SK-N-SH treated with all-trans-retinoic acid at 6 μM for 48 hours (cell line): ENCODE data around the gene ADAM22.
A peak's percentile ranks its signal among the peaks of the same experiment; 100 is the strongest.

Experiments used
- ATAC-seq: fragments of 200-7000 bp; cut with Tn5 transposase; 3 replicates; pipeline ENCODE4 v1.9.1; 2020; ENCODE audit warnings: mild to moderate bottlenecking, moderate library complexity
- ARNTL ChIP-seq: fragments of 450-650 bp; formaldehyde crosslinking; IDR thresholded peaks from 2 replicates; pipeline ENCODE4 v1.5.0; 2020; ENCODE audit warnings: low read depth, mild to moderate bottlenecking, moderate library complexity, borderline replicate concordance
- BACH2 ChIP-seq: fragments of 250-450 bp; sonication (Bioruptor Pico); IDR thresholded peaks from 2 replicates; pipeline ENCODE4 v1.9.0; 2021; ENCODE audit warnings: mild to moderate bottlenecking, borderline replicate concordance
- CSDC2 ChIP-seq: fragments of 250-450 bp; sonication (Bioruptor Pico); IDR thresholded peaks from 2 replicates; pipeline ENCODE4 v1.5.0; 2020; ENCODE audit warnings: mild to moderate bottlenecking, moderate library complexity
- ESRRG ChIP-seq: fragments of 250-450 bp; sonication (Bioruptor Pico); IDR thresholded peaks from 2 replicates; pipeline ENCODE4 v1.6.1; 2021; ENCODE audit warnings: mild to moderate bottlenecking
- GLIS3 ChIP-seq: fragments of 250-450 bp; sonication (Bioruptor Pico); IDR thresholded peaks from 2 replicates; pipeline ENCODE4 v1.5.0; 2020; ENCODE audit warnings: mild to moderate bottlenecking, moderate library complexity
- ISL1 ChIP-seq: fragments of 250-450 bp; sonication (Bioruptor Pico); IDR thresholded peaks from 2 replicates; pipeline ENCODE4 v2.1.2; 2022; ENCODE audit warnings: mild to moderate bottlenecking, moderate library complexity
- OSR1 ChIP-seq: fragments of 250-450 bp; sonication (Bioruptor Pico); IDR thresholded peaks from 2 replicates; pipeline ENCODE4 v1.8.0; 2022; ENCODE audit warnings: moderate library complexity, mild to moderate bottlenecking, inconsistent platforms
- PPARA ChIP-seq: fragments of 250-450 bp; sonication (Bioruptor Pico); IDR thresholded peaks from 2 replicates; pipeline ENCODE4 v1.5.0; 2020; ENCODE audit warnings: mild to moderate bottlenecking, borderline replicate concordance
- RARB ChIP-seq: fragments of 250-450 bp; sonication (Bioruptor Pico); IDR thresholded peaks from 2 replicates; pipeline ENCODE4 v1.8.0; 2021; ENCODE audit warnings: mild to moderate bottlenecking, moderate library complexity
- TCF4 ChIP-seq: fragments of 250-450 bp; sonication (Bioruptor Pico); IDR thresholded peaks from 2 replicates; pipeline ENCODE4 v1.8.0; 2021; ENCODE audit warnings: mild to moderate bottlenecking, moderate library complexity, borderline replicate concordance
- TOX ChIP-seq: fragments of 250-450 bp; sonication (Bioruptor Pico); IDR thresholded peaks from 2 replicates; pipeline ENCODE4 v1.8.0; 2021; ENCODE audit warnings: mild to moderate bottlenecking, moderate library complexity, borderline replicate concordance
- ZC3H10 ChIP-seq: fragments of 250-450 bp; sonication (Bioruptor Pico); IDR thresholded peaks from 2 replicates; pipeline ENCODE4 v1.5.1; 2021; ENCODE audit warnings: mild to moderate bottlenecking, moderate library complexity
- ZFP3 ChIP-seq: fragments of 250-450 bp; sonication (Bioruptor Pico); IDR thresholded peaks from 2 replicates; pipeline ENCODE4 v1.5.0; 2020; ENCODE audit warnings: mild to moderate bottlenecking, moderate library complexity
- ZFP30 ChIP-seq: fragments of 450-650 bp; formaldehyde crosslinking; IDR thresholded peaks from 2 replicates; pipeline ENCODE4 v1.5.0; 2022; ENCODE audit warnings: mild to moderate bottlenecking, moderate library complexity
- ZNF70 ChIP-seq: fragments of 450-650 bp; formaldehyde crosslinking; IDR thresholded peaks from 2 replicates; pipeline ENCODE4 v1.5.0; 2020; ENCODE audit warnings: mild to moderate bottlenecking, moderate library complexity
- ZNF8 ChIP-seq: fragments of 450-650 bp; formaldehyde crosslinking; IDR thresholded peaks from 2 replicates; pipeline ENCODE4 v1.5.0; 2020; ENCODE audit warnings: mild to moderate bottlenecking, moderate library complexity
- TF ChIP-seq, protein P1 (sequence below): fragments of 250-450 bp; sonication (Bioruptor Pico); IDR thresholded peaks from 2 replicates; pipeline ENCODE4 v1.5.1; 2021; ENCODE audit warnings: mild to moderate bottlenecking, moderate library complexity
- TF ChIP-seq, protein P2 (sequence below): fragments of 250-450 bp; sonication (Bioruptor Pico); IDR thresholded peaks from 2 replicates; pipeline ENCODE4 v1.8.0; 2021; ENCODE audit warnings: low read depth, mild to moderate bottlenecking, moderate library complexity, borderline replicate concordance
- TF ChIP-seq, protein P3 (sequence below): fragments of 250-450 bp; sonication (Bioruptor Pico); IDR thresholded peaks from 2 replicates; pipeline ENCODE4 v1.8.0; 2020; ENCODE audit warnings: mild to moderate bottlenecking, moderate library complexity, borderline replicate concordance

The ADAM22 gene

DNA sequence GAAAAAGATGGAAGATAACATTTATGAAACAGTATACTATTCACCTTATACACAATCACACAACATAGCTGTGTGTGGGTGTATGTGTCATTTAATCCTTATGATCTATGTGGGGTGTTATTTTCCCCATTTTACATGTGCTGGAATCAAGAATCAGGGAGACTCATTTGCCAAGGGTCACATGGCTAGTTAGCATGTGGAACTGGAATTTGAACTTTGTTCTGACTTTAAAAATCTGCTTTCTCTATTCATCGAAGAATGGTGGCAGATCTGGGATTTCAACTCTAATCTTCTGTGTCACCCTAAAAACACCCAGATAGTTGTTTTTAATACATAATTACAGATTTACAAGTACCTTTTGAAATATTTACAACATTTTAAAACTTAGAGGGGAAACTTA, 65.2 kb downstream of the ADAM22 start (continued):
- no peak for TF ChIP-seq ZNF70 (CRISPR knock-in tag)
- TF ChIP-seq ZFP3 (CRISPR knock-in tag), result no peak
- TF ChIP-seq OSR1 (CRISPR knock-in tag), result no peak
- TF ChIP-seq BACH2 (CRISPR knock-in tag), result no peak
- TF ChIP-seq ESRRG (CRISPR knock-in tag), result no peak
- no peak for TF ChIP-seq GLIS3 (CRISPR knock-in tag)
- no peak for TF ChIP-seq ZFP30 (CRISPR knock-in tag)
- no peak for TF ChIP-seq TOX (CRISPR knock-in tag)
- no peak for TF ChIP-seq ISL1 (CRISPR knock-in tag)
- no peak for TF ChIP-seq RARB (CRISPR knock-in tag)
- TF ChIP-seq, protein P1, sequence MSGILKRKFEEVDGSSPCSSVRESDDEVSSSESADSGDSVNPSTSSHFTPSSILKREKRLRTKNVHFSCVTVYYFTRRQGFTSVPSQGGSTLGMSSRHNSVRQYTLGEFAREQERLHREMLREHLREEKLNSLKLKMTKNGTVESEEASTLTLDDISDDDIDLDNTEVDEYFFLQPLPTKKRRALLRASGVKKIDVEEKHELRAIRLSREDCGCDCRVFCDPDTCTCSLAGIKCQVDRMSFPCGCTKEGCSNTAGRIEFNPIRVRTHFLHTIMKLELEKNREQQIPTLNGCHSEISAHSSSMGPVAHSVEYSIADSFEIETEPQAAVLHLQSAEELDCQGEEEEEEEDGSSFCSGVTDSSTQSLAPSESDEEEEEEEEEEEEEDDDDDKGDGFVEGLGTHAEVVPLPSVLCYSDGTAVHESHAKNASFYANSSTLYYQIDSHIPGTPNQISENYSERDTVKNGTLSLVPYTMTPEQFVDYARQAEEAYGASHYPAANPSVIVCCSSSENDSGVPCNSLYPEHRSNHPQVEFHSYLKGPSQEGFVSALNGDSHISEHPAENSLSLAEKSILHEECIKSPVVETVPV (CRISPR knock-in tag), result no peak
- no peak for TF ChIP-seq ARNTL (CRISPR knock-in tag)
- TF ChIP-seq TCF4 (CRISPR knock-in tag), result no peak
- no peak for TF ChIP-seq ZNF8 (CRISPR knock-in tag)
- TF ChIP-seq ZC3H10 (CRISPR knock-in tag), result no peak

DNA sequence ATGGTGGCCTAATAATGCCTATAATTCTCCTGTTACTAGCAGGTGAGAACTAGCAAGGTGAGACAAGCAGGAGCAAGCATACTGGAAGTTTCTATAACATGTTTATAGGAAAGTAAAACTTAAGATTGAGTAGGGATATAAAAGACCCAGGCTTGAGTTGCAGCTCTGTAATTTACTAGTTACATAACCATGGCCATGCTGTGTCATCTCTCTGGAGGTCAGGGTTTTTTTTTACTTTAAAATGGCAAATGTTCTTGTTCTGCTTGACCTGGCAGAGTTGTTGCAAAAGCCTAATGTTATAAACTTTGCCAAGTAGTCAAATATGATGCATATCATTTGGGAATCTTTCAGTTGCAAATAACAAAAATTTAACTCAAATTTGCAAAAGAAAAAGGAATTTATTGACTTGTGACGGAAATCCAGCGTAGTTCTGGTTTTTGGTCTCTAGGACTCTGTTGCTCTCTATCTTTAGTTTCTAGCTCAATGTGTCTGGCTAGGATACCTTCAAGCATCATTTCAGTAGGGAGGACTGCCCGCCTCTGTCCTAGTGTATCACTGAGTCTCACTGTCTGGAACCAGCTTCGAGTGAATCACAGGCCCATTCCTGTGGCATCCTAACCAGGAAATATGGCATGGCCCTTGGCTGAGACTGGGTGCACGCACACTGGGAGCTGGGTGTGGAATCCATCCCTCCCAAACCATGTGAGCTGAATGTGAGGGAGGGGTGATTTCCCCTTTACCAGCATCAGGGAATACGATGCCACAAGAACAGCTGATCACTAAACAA, 67.9 kb downstream of the ADAM22 start:
- TF ChIP-seq ISL1 (CRISPR knock-in tag) (no peak), ZFP30 (CRISPR knock-in tag) (no peak)

DNA sequence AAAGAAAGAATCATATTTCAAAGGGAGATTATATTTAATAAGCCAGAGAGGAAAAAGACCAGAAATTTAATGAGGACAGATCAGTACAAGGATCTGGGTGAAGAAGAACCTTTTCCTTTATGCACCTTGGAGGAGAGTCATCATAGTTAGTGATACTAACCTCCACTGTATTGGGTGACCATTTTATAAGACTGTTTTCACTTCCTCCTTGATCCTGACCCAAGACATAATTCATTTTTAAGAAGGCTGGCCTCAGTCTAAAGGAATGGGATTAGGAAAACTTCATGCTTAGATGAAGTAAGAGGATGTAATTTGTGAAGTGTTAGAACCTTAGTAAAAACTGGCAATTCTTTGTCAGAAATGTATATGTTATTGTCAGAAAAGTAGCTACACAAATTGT, 68.6 kb downstream of the ADAM22 start:
- ATAC-seq, result peak; percentile 50; the same call in 2 of the 3 replicates
- TF ChIP-seq BACH2 (CRISPR knock-in tag) (no peak), CSDC2 (CRISPR knock-in tag) (no peak)
- TF ChIP-seq, protein P2, sequence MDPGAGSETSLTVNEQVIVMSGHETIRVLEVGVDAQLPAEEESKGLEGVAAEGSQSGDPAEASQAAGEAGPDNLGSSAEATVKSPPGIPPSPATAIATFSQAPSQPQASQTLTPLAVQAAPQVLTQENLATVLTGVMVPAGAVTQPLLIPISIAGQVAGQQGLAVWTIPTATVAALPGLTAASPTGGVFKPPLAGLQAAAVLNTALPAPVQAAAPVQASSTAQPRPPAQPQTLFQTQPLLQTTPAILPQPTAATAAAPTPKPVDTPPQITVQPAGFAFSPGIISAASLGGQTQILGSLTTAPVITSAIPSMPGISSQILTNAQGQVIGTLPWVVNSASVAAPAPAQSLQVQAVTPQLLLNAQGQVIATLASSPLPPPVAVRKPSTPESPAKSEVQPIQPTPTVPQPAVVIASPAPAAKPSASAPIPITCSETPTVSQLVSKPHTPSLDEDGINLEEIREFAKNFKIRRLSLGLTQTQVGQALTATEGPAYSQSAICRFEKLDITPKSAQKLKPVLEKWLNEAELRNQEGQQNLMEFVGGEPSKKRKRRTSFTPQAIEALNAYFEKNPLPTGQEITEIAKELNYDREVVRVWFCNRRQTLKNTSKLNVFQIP (CRISPR knock-in tag), result 0 out of 2 replicates have a peak, but pooled peaks have one; percentile 26

More for the DNA sequence above, 67.9 kb downstream of the ADAM22 start:
- peak; percentile 54 for ATAC-seq

DNA sequence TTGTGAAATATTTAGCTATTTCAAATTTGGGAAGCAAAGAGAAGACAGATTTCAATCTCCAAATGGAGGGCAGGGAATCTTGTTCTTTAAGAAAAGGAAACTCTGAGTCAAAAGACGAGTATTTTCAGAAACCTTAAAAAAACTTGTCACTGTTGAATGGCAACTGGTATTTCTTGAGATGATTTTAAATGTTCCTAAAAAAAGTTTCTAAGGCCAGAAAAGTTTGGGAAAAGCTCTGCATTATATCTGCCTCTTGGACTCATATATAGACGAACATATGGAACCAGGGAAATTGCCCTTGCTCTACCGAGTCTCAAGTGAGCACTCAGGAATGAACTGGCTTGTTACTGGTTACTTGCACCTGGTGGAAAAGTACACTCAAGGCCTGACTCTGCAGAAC, 69.5 kb downstream of the ADAM22 start:
- no peak for ATAC-seq
- TF ChIP-seq ZNF70 (CRISPR knock-in tag) (no peak), ARNTL (CRISPR knock-in tag) (no peak), PPARA (CRISPR knock-in tag) (no peak), ZFP30 (CRISPR knock-in tag) (no peak), BACH2 (CRISPR knock-in tag) (no peak), ISL1 (CRISPR knock-in tag) (no peak), RARB (CRISPR knock-in tag) (no peak), TCF4 (CRISPR knock-in tag) (no peak)

DNA sequence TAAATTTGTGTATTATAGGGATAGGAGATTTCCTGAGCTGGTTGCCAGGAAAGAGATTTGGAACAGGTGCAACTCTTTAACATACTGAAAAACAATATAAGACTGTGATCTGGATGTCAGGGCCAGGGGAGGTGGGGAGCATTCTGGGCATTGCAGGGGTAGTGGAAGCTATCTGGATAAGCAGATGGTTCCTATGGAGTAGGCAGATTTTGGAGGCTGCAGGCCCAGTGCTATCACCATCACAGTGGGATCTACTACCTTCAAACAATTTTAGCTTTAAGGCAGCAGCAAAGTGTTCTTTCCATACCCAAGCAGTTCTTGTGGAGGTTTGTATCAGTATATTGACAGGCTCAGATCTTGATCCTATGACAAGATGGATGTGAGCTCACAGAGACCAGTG, 71.1 kb downstream of the ADAM22 start:
- TF ChIP-seq PPARA (CRISPR knock-in tag) (no peak), ZNF8 (CRISPR knock-in tag) (no peak), ZC3H10 (CRISPR knock-in tag) (no peak), ISL1 (CRISPR knock-in tag) (no peak), ZFP30 (CRISPR knock-in tag) (no peak), BACH2 (CRISPR knock-in tag) (no peak), ARNTL (CRISPR knock-in tag) (no peak), GLIS3 (CRISPR knock-in tag) (no peak), RARB (CRISPR knock-in tag) (no peak), ESRRG (CRISPR knock-in tag) (no peak), ZFP3 (CRISPR knock-in tag) (no peak), TCF4 (CRISPR knock-in tag) (no peak), OSR1 (CRISPR knock-in tag) (no peak)
- TF ChIP-seq, protein P1 (CRISPR knock-in tag), result no peak
- TF ChIP-seq, protein P2 (CRISPR knock-in tag), result no peak
- TF ChIP-seq, protein P3, sequence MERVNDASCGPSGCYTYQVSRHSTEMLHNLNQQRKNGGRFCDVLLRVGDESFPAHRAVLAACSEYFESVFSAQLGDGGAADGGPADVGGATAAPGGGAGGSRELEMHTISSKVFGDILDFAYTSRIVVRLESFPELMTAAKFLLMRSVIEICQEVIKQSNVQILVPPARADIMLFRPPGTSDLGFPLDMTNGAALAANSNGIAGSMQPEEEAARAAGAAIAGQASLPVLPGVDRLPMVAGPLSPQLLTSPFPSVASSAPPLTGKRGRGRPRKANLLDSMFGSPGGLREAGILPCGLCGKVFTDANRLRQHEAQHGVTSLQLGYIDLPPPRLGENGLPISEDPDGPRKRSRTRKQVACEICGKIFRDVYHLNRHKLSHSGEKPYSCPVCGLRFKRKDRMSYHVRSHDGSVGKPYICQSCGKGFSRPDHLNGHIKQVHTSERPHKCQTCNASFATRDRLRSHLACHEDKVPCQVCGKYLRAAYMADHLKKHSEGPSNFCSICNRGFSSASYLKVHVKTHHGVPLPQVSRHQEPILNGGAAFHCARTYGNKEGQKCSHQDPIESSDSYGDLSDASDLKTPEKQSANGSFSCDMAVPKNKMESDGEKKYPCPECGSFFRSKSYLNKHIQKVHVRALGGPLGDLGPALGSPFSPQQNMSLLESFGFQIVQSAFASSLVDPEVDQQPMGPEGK, result no peak
- TF ChIP-seq, all 23 proteins: peak for 0
- no peak for ATAC-seq
